ENCODE measurements around the gene SPRED2. TPM values are rescaled to one million over a fixed set of nuclear protein-coding genes. Genes with fewer than 3 reads are reported as not detected.

SPRED2 gene
- total and polyA plus RNA-seq, 2 experiments from 2014 or later: 19.7 to 20.3 TPM

DNA sequence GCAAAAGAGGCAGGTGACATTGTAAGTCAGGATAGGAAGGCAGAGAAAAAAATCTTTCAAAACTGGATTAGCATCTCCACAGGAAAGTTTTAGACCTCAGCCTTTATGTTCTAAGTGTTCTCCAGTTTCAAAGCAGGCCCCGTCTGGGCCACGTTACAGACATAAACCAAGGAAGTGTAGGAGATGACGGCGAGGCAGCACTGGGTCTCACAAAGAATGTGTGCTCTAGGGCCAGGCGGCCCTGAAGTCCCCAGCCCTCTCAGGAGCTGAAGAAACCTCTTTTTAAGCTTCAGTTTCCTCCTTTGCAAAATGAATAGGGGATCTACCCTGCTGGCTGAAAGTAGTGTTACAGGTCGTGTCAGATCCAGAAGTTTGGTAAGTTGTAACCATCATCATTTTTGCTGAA lies 81.7 kb downstream of the SPRED2 start:
- Histone ChIP-seq H3K9me3 (ENCODE audit: low read depth) (no peaks in the 10 kb centered on the region), H3K79me2 (ENCODE audit: insufficient read depth) (peaks cover 100% of the 10 kb centered on the region), H2AFZ (no peak overlapping the region), H3F3A (ENCODE audit: insufficient read depth) (peaks cover 14% of the 10 kb centered on the region), H3K9me2 (ENCODE audit: insufficient read depth) (0 out of 2 replicates have a peak, but pooled peaks cover 5% of the 10 kb centered on the region), H3K27me3 (replicated peaks; ENCODE audit: insufficient read depth) (no peaks in the 10 kb centered on the region), H3K9ac (no peak overlapping the region), H3K4me3 (no peak overlapping the region), H3K36me3 (ENCODE audit: low read depth) (no peaks in the 10 kb centered on the region), H3K27ac (no peak overlapping the region), H4K20me1 (ENCODE audit: insufficient read depth) (0 out of 2 replicates have a peak, but pooled peaks cover 3% of the 10 kb centered on the region), H3K4me1 (ENCODE audit: insufficient read depth) (peaks cover 38% of the 10 kb centered on the region), H3K4me2 (ENCODE audit: unreplicated experiment) (peak overlapping the region; percentile 4)
- DNase-seq: peak; percentile 37
- TF ChIP-seq EZH2 (IDR thresholded peaks at IDR 0.05; ENCODE audit: insufficient read depth, poor library complexity, severe bottlenecking) (no peak), EZH2phosphoT487 (IDR thresholded peaks at IDR 0.05; ENCODE audit: insufficient read depth, low read depth) (no peak)
- in situ Hi-C loops (cut with MboI): no loop called here
- WGBS, 2 experiments (ENCODE audit: low coverage in 1 of 2, low lambda C conversion rate in 2 of 2, missing lambda C conversion rate in 2 of 2): 49 to 53% methylated on average over 6 of the region's 6 CpGs

DNA sequence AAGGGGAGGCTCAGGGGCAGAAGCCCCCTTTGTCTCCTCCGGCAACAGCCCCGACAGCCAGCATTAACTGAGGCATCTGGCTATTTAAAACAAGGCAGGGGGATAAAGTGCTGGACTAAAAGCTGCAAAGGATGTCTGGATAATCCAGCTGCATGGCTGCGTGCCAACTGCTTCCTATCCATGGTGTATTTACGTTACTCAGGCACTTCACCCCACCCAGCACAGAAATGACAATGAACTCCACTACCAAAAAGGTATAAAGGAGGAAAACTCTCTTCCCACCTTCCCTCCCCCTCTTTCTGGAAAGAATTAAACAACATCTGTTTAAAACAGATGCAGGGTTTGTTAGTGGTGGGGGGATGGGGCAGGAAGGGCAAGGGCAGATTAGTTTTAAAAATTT lies 82.5 kb downstream of the SPRED2 start:
- Histone ChIP-seq H3K79me2 (ENCODE audit: insufficient read depth) (peaks cover 99% of the 10 kb centered on the region), H3K9me2 (ENCODE audit: insufficient read depth) (0 out of 2 replicates have a peak, but pooled peaks cover 5% of the 10 kb centered on the region), H4K20me1 (ENCODE audit: insufficient read depth) (0 out of 2 replicates have a peak, but pooled peaks cover 3% of the 10 kb centered on the region), H3K4me2 (ENCODE audit: unreplicated experiment) (peak overlapping the region; percentile 13), H3K4me3 (no peak overlapping the region), H3K36me3 (ENCODE audit: low read depth) (no peaks in the 10 kb centered on the region), H3F3A (ENCODE audit: insufficient read depth) (peaks cover 7% of the 10 kb centered on the region), H2AFZ (no peak overlapping the region), H3K9me3 (ENCODE audit: low read depth) (no peaks in the 10 kb centered on the region), H3K4me1 (ENCODE audit: insufficient read depth) (peaks cover 35% of the 10 kb centered on the region), H3K27ac (no peak overlapping the region), H3K27me3 (replicated peaks; ENCODE audit: insufficient read depth) (no peaks in the 10 kb centered on the region), H3K9ac (no peak overlapping the region)
- in situ Hi-C loops (cut with MboI): no loop called here
- peak; percentile 77 for DNase-seq
- TF ChIP-seq EZH2phosphoT487 (IDR thresholded peaks at IDR 0.05; ENCODE audit: insufficient read depth, low read depth): no peak
- no peak for TF ChIP-seq EZH2 (IDR thresholded peaks at IDR 0.05; ENCODE audit: insufficient read depth, poor library complexity, severe bottlenecking)
- WGBS, 2 experiments (ENCODE audit: low coverage in 1 of 2, low lambda C conversion rate in 2 of 2, missing lambda C conversion rate in 2 of 2): 40 to 44% methylated on average over 4 of the region's 4 CpGs

DNA sequence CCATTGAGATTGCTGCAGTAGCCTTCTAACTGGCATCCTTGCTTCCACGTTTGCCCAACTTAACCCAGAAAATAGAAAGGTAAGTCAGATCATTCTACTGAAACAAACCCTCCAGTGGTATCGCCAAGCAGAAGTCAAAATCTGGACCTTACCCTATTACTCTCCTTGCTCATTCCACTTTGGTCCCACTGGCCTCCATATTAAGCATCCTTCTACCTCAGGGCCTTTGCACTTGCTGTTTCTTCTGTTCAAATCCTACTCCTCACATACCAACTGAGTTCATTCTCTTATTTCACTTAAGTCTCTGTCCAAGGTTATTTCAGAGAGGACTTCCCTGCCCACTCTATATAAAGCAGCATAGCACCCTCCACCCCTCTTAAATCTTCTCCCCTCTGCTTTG lies 84.5 kb downstream of the SPRED2 start:
- peaks cover 16% of the 10 kb centered on the region; the same call in 1 of the 2 replicates for H3F3A ChIP-seq (ENCODE audit: insufficient read depth)
- TF ChIP-seq EZH2 (IDR thresholded peaks at IDR 0.05; ENCODE audit: insufficient read depth, poor library complexity, severe bottlenecking): no peak
- TF ChIP-seq EZH2phosphoT487 (IDR thresholded peaks at IDR 0.05; ENCODE audit: insufficient read depth, low read depth): no peak
- H2AFZ ChIP-seq: no peak overlapping the region
- H3K4me3 ChIP-seq: no peak overlapping the region
- no peak overlapping the region for H3K27ac ChIP-seq
- peaks cover 98% of the 10 kb centered on the region for H3K79me2 ChIP-seq (ENCODE audit: insufficient read depth)
- no peaks in the 10 kb centered on the region for H3K27me3 ChIP-seq (replicated peaks; ENCODE audit: insufficient read depth)
- in situ Hi-C loops (cut with MboI): no loop called here
- H3K9me3 ChIP-seq (ENCODE audit: low read depth): no peaks in the 10 kb centered on the region
- DNase-seq: no peak
- no peak overlapping the region for H3K9ac ChIP-seq
- WGBS, 2 experiments (ENCODE audit: low coverage in 1 of 2, low lambda C conversion rate in 2 of 2, missing lambda C conversion rate in 2 of 2): 97% methylated on average over 2 of the region's 2 CpGs
- H3K9me2 ChIP-seq (ENCODE audit: insufficient read depth): 0 out of 2 replicates have a peak, but pooled peaks cover 5% of the 10 kb centered on the region
- H3K36me3 ChIP-seq (ENCODE audit: low read depth): 0 out of 2 replicates have a peak, but pooled peaks cover 3% of the 10 kb centered on the region
- no peaks in the 10 kb centered on the region for H4K20me1 ChIP-seq (ENCODE audit: insufficient read depth)
- H3K4me2 ChIP-seq (ENCODE audit: unreplicated experiment): no peak overlapping the region
- peaks cover 38% of the 10 kb centered on the region for H3K4me1 ChIP-seq (ENCODE audit: insufficient read depth)

DNA sequence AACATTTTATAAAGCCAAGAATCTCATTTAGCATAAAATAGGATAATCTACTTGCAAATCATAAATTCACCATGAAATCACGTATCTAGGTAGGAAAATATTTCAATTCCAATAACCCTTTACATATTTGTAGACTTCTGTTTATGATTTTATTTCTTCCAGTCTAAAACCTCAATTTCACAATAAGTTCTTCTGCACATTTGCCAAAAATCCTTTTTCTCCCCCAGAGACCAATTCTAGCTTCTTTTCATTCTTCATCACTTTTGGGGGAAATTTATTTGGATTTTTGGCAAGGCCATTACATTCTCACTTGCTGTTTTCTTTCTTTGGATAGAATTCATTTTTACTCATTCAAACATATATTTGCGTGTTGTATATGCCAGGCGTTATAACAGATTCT lies 86.8 kb downstream of the SPRED2 start:
- H3K27ac ChIP-seq: no peak overlapping the region
- H3K9me2 ChIP-seq (ENCODE audit: insufficient read depth): 0 out of 2 replicates have a peak, but pooled peaks cover 5% of the 10 kb centered on the region
- no peak overlapping the region for H3K9ac ChIP-seq
- peaks cover 92% of the 10 kb centered on the region for H3K79me2 ChIP-seq (ENCODE audit: insufficient read depth)
- peaks cover 29% of the 10 kb centered on the region for H3K4me1 ChIP-seq (ENCODE audit: insufficient read depth)
- no peak for TF ChIP-seq EZH2 (IDR thresholded peaks at IDR 0.05; ENCODE audit: insufficient read depth, poor library complexity, severe bottlenecking)
- no peak for TF ChIP-seq EZH2phosphoT487 (IDR thresholded peaks at IDR 0.05; ENCODE audit: insufficient read depth, low read depth)
- no peaks in the 10 kb centered on the region for H4K20me1 ChIP-seq (ENCODE audit: insufficient read depth)
- H3K9me3 ChIP-seq (ENCODE audit: low read depth): no peaks in the 10 kb centered on the region
- H3K4me2 ChIP-seq (ENCODE audit: unreplicated experiment): no peak overlapping the region
- peaks cover 21% of the 10 kb centered on the region for H3F3A ChIP-seq (ENCODE audit: insufficient read depth)
- 68 to 69% methylated on average over 3 of the region's 3 CpGs for WGBS, 2 experiments (ENCODE audit: low coverage in 1 of 2, low lambda C conversion rate in 2 of 2, missing lambda C conversion rate in 2 of 2)
- no peak overlapping the region for H3K4me3 ChIP-seq
- H2AFZ ChIP-seq: no peak overlapping the region
- H3K27me3 ChIP-seq (replicated peaks; ENCODE audit: insufficient read depth): no peaks in the 10 kb centered on the region
- in situ Hi-C loops (cut with MboI): no loop called here
- peak; percentile 22 for DNase-seq
- 0 out of 2 replicates have a peak, but pooled peaks cover 3% of the 10 kb centered on the region for H3K36me3 ChIP-seq (ENCODE audit: low read depth)
